Measurements from ENCODE around the gene POLD3. TPM values are rescaled to one million over a fixed set of nuclear protein-coding genes. Genes with fewer than 3 reads are reported as not detected.

Gene POLD3
- total and polyA plus RNA-seq, 4 donors = 7.6 to 21.1 (median 15.0) TPM

DNA sequence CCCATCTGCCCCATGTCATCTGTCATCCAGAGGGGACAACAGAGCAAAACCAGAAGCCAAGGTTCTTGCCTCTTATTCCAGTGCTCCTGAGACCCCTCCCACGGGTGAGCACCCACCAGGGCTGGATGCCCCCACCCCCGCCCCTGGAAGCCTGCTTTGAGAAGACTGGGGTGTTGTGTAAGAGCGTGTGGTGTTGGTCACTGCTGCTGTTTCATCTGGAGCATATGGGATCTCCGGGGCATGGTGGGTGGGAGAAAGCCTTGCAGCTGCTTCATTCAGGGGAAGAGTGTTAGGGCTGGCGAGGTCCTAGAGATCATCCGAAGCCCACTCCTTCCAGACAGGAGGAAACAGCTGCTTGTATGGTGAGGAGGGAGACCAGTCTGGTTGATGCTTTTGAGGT is 84.7 kb downstream of the POLD3 start:
- Histone ChIP-seq H3K9ac (ENCODE audit: insufficient read depth in 1 of 2, low read length in 2 of 2) (no peak overlapping the region), H3K27me3 (ENCODE audit: control insufficient read depth in 3 of 3, insufficient read depth in 3 of 3, low read length in 2 of 3) (no peaks in the 10 kb centered on the region), H3K36me3 (ENCODE audit: control insufficient read depth in 4 of 4, insufficient read depth in 4 of 4, low read length in 4 of 4) (no peaks in the 10 kb centered on the region), H3K4me3 (no peak overlapping the region), H3K9me3 (ENCODE audit: control insufficient read depth in 4 of 4, insufficient read depth in 3 of 4, low read length in 3 of 4) (peaks cover 0 to 3% (median under 1%) of the 10 kb centered on the region in 4 donors), H3K27ac (ENCODE audit: low read depth in 1 of 2, low read length in 1 of 2) (no peak overlapping the region), H3K4me1 (ENCODE audit: control insufficient read depth in 5 of 5, insufficient read depth in 5 of 5, low read length in 5 of 5) (peaks cover 0 to 7% (median 0%) of the 10 kb centered on the region in 5 donors)
- TF ChIP-seq, protein P1, sequence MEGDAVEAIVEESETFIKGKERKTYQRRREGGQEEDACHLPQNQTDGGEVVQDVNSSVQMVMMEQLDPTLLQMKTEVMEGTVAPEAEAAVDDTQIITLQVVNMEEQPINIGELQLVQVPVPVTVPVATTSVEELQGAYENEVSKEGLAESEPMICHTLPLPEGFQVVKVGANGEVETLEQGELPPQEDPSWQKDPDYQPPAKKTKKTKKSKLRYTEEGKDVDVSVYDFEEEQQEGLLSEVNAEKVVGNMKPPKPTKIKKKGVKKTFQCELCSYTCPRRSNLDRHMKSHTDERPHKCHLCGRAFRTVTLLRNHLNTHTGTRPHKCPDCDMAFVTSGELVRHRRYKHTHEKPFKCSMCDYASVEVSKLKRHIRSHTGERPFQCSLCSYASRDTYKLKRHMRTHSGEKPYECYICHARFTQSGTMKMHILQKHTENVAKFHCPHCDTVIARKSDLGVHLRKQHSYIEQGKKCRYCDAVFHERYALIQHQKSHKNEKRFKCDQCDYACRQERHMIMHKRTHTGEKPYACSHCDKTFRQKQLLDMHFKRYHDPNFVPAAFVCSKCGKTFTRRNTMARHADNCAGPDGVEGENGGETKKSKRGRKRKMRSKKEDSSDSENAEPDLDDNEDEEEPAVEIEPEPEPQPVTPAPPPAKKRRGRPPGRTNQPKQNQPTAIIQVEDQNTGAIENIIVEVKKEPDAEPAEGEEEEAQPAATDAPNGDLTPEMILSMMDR (IDR thresholded peaks at IDR 0.05; ENCODE audit: control extremely low read depth, extremely low read depth) = no peak
- ATAC-seq (ENCODE audit: insufficient read depth, low FRiP score) = no peak
- peak in 1 of 3 donors; percentile 9 for DNase-seq
- 80 to 85% methylated on average over 6 of the region's 6 CpGs for WGBS, 2 donors

DNA sequence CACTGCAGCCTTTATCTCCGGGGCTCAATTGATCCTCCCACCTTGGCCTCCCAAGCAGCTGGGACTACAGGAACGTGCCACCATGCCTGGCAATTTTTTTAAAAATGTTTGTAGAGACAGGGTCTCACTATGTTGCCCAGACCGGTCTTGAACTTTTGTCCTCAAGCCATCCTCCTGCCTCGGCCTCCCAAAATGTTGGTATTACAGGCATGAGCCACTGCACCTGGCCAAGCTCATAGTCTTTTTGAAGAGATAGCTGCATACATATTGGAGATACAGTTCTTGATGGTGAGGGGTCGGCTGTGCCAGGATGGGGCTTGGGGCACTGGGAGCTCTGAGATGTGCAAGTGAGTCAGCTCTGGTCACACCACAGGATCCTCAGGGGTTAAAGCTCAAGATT is 85.7 kb downstream of the POLD3 start:
- TF ChIP-seq, protein P1 (IDR thresholded peaks at IDR 0.05; ENCODE audit: control extremely low read depth, extremely low read depth) = no peak
- Histone ChIP-seq H3K9me3 (ENCODE audit: control insufficient read depth in 4 of 4, insufficient read depth in 3 of 4, low read length in 3 of 4) (peaks cover 0 to 3% (median under 1%) of the 10 kb centered on the region in 4 donors), H3K36me3 (ENCODE audit: control insufficient read depth in 4 of 4, insufficient read depth in 4 of 4, low read length in 4 of 4) (no peaks in the 10 kb centered on the region), H3K27ac (ENCODE audit: low read depth in 1 of 2, low read length in 1 of 2) (no peak overlapping the region), H3K9ac (ENCODE audit: insufficient read depth in 1 of 2, low read length in 2 of 2) (no peak overlapping the region), H3K27me3 (ENCODE audit: control insufficient read depth in 3 of 3, insufficient read depth in 3 of 3, low read length in 2 of 3) (no peaks in the 10 kb centered on the region), H3K4me3 (no peak overlapping the region), H3K4me1 (ENCODE audit: control insufficient read depth in 5 of 5, insufficient read depth in 5 of 5, low read length in 5 of 5) (peaks cover 0 to 3% (median 0%) of the 10 kb centered on the region in 5 donors)
- WGBS, 2 donors = 92 to 97% methylated on average over 5 of the region's 5 CpGs
- ATAC-seq (ENCODE audit: insufficient read depth, low FRiP score) (no peak), DNase-seq (no peak)

DNA sequence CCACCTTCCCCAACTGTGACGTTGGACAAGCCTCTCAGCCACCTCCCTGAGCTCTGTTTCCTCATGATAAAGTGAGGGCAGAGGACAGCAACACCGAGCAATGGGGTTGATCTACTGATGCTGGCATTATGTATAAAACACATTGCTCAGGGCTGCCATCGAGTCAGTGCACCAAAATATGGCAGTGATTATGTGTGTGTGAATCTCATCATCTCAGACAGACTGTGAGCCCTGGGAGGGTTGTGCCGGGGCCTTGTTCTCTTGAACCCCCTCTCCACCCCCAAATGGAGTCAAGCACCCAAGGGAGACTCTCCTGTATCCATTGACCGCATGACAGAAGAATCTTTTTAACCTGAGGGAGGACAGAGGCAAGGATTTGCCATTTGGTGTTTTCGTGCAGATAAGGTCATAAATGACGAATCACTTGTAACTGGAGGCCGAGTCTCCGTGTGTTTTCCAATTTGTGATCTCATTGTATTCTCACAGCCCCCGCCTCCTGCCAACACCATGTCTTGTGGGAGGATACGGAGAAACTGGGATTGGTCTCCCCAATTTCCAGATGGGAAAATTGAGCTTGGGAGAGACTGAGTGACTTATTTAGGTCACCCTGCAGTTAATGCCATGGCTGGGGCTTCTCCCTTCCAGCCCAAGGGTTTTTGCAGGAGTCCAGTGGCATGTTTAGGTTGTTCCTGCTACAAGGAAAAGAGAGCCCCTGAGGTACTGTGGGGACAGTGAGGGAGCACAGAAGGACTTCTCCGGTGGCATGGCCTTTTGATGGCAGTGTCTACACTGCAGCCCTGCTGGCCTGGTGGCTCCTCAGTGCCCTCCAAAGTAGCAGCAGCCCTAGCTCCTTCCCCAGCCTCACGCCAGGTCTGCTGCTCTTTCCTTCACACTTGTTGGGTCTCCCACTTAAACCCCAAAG is 86.5 kb downstream of the POLD3 start:
- Histone ChIP-seq H3K36me3 (ENCODE audit: control insufficient read depth in 4 of 4, insufficient read depth in 4 of 4, low read length in 4 of 4) (no peaks in the 10 kb centered on the region), H3K4me3 (no peak overlapping the region), H3K4me1 (ENCODE audit: control insufficient read depth in 5 of 5, insufficient read depth in 5 of 5, low read length in 5 of 5) (peaks cover 0 to 1% (median 0%) of the 10 kb centered on the region in 5 donors), H3K27me3 (ENCODE audit: control insufficient read depth in 3 of 3, insufficient read depth in 3 of 3, low read length in 2 of 3) (no peaks in the 10 kb centered on the region), H3K27ac (ENCODE audit: low read depth in 1 of 2, low read length in 1 of 2) (no peak overlapping the region), H3K9me3 (ENCODE audit: control insufficient read depth in 4 of 4, insufficient read depth in 3 of 4, low read length in 3 of 4) (peaks cover 0 to 3% (median under 1%) of the 10 kb centered on the region in 4 donors), H3K9ac (ENCODE audit: insufficient read depth in 1 of 2, low read length in 2 of 2) (no peak overlapping the region)
- no peak for ATAC-seq (ENCODE audit: insufficient read depth, low FRiP score)
- no peak for DNase-seq
- WGBS, 2 donors = 82 to 84% methylated on average over 13 of the region's 13 CpGs
- TF ChIP-seq, protein P1 (IDR thresholded peaks at IDR 0.05; ENCODE audit: control extremely low read depth, extremely low read depth) = no peak
